ENCODE measurements around the gene PTH2. TPM values are rescaled to one million over a fixed set of nuclear protein-coding genes. Genes with fewer than 3 reads are reported as not detected.

The PTH2 gene
- total RNA-seq, 2 donors from 2014 or later, result not detected

DNA sequence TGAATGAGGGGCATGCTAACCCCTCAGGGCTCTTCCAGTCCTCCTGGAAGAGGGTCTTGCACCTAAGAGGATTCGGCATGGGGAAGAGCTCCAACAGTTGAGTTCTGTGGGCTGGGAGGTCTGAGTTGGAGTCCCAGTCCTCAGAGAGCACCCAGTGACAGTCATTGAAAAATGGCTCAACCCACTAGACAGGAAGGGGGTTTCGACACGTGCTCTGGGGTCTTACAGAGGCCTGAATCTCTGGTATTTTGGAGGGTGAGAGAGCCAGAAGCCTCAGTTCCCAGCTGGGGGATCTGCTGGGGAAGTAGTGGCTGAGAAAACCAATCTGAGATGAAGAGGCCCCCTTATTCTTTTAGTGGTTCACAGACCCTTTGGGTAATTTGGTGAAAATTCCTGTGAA is 9.0 kb downstream of the PTH2 start:
- TF ChIP-seq, protein P1, sequence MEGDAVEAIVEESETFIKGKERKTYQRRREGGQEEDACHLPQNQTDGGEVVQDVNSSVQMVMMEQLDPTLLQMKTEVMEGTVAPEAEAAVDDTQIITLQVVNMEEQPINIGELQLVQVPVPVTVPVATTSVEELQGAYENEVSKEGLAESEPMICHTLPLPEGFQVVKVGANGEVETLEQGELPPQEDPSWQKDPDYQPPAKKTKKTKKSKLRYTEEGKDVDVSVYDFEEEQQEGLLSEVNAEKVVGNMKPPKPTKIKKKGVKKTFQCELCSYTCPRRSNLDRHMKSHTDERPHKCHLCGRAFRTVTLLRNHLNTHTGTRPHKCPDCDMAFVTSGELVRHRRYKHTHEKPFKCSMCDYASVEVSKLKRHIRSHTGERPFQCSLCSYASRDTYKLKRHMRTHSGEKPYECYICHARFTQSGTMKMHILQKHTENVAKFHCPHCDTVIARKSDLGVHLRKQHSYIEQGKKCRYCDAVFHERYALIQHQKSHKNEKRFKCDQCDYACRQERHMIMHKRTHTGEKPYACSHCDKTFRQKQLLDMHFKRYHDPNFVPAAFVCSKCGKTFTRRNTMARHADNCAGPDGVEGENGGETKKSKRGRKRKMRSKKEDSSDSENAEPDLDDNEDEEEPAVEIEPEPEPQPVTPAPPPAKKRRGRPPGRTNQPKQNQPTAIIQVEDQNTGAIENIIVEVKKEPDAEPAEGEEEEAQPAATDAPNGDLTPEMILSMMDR (IDR thresholded peaks at IDR 0.05), result no peak
- DNase-seq, result no peak
- Histone ChIP-seq H3K9me3 (no peaks in the 10 kb centered on the region), H3K36me3 (no peaks in the 10 kb centered on the region), H3K4me1 (no peaks in the 10 kb centered on the region), H3K27me3 (peaks cover 12% of the 10 kb centered on the region), H3K9ac (ENCODE audit: low read depth in 2 of 2, low read length in 2 of 2) (no peak overlapping the region), H3K27ac (no peak overlapping the region), H3K4me3 (no peak overlapping the region)
- intact Hi-C loops (cut with DNase I), result no loop called here

DNA sequence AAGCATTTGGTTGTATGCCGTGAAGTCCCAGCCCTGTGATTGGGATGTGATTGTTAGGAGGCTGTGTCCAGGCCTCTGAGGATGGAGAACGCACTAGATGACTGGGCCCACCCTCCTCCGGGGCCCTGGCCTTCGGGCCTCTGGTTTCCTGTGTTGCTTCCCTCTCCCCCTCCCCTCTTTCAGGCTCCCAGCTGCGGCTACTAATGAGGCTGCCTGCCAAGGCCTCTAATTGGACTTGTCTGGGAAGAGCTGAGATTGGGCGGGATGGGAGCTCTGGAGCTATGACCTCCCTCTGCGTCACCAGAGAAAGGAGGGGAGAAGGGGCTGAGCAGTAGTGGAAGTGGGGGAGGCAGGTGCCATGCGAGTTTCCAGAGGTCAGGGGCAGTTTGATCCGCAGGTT is 9.9 kb downstream of the PTH2 start:
- Histone ChIP-seq H3K27ac (no peak overlapping the region), H3K9ac (ENCODE audit: low read depth in 2 of 2, low read length in 2 of 2) (no peak overlapping the region), H3K4me3 (no peak overlapping the region), H3K27me3 (peaks cover 5% of the 10 kb centered on the region), H3K9me3 (no peaks in the 10 kb centered on the region), H3K36me3 (no peaks in the 10 kb centered on the region), H3K4me1 (no peaks in the 10 kb centered on the region)
- intact Hi-C loops (cut with DNase I), result no loop called here
- DNase-seq, result no peak
- TF ChIP-seq, protein P1 (IDR thresholded peaks at IDR 0.05), result no peak

DNA sequence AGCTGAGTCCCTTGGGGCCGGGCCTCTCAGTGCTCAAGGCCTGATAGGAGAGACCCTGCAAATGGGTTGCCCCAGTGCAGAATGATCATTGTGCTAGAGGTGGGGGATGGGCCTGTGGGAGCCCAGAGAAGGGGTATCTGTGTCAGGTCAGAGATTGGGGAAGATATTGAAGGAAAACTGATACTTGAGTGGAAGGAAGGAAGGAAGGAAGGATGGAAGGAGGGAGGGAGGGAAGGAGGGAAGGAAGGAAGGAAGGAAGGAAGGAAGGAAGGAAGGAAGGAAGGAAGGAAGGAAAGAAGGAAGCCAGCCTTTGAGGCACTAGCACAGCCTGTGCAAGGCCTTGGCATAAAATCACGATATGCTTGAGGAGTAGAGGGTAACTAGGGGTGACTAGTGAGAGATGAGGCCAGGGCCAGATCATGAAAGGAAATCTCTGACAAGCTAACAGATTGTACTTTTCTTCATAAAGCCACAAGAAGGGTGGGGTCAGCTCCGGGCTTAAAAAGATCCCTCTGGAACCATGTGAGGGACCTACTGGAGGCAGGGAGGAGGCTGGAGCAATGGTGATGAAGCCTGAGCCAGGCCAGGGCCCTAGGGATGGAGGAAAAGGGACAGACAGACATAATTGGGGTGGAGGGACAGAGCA is 11.4 kb downstream of the PTH2 start:
- TF ChIP-seq, protein P1 (IDR thresholded peaks at IDR 0.05), result no peak
- H3K9me3 ChIP-seq, result no peaks in the 10 kb centered on the region
- no peak overlapping the region for H3K27ac ChIP-seq
- H3K9ac ChIP-seq (ENCODE audit: low read depth in 2 of 2, low read length in 2 of 2), result no peak overlapping the region
- H3K27me3 ChIP-seq, result peaks cover under 1% of the 10 kb centered on the region
- intact Hi-C loops (cut with DNase I), result no loop called here
- no peak for DNase-seq
- no peaks in the 10 kb centered on the region for H3K4me1 ChIP-seq
- no peak overlapping the region for H3K4me3 ChIP-seq
- no peaks in the 10 kb centered on the region for H3K36me3 ChIP-seq

DNA sequence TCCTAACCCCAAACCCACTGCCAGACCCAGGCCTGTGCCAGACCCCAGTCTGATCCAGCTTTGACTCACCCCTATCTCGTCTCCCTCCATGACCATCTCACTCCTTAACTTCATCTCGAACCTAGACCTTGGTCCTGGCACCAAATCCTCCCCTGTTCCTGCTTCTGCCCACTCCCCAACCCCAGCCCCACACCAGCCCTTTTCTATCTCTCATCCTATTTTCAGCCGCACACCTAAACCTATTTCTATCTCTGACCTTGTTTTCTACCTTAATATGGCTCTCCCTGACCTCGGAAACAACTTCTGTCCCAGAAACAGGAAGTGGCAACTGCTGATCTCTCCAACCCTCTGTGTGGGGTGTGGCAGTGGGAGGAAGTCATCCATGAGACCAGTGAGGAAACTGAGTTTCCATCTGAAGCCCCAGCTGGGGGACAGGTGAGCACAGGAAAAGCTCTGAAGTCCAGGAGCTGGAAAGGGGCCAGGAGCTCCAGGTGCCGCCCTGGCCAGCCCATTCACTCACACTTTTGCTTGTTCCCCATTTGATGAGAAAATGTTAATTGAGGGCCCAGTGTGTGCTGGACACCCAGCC is 13.7 kb downstream of the PTH2 start:
- no peaks in the 10 kb centered on the region for H3K9me3 ChIP-seq
- no peak overlapping the region for H3K4me3 ChIP-seq
- no peak overlapping the region for H3K9ac ChIP-seq (ENCODE audit: low read depth in 2 of 2, low read length in 2 of 2)
- H3K4me1 ChIP-seq, result no peaks in the 10 kb centered on the region
- H3K36me3 ChIP-seq, result no peaks in the 10 kb centered on the region
- no peak for DNase-seq
- H3K27me3 ChIP-seq, result no peaks in the 10 kb centered on the region
- no peak overlapping the region for H3K27ac ChIP-seq
- TF ChIP-seq, protein P1 (IDR thresholded peaks at IDR 0.05), result no peak
- intact Hi-C loops (cut with DNase I), result no loop called here

DNA sequence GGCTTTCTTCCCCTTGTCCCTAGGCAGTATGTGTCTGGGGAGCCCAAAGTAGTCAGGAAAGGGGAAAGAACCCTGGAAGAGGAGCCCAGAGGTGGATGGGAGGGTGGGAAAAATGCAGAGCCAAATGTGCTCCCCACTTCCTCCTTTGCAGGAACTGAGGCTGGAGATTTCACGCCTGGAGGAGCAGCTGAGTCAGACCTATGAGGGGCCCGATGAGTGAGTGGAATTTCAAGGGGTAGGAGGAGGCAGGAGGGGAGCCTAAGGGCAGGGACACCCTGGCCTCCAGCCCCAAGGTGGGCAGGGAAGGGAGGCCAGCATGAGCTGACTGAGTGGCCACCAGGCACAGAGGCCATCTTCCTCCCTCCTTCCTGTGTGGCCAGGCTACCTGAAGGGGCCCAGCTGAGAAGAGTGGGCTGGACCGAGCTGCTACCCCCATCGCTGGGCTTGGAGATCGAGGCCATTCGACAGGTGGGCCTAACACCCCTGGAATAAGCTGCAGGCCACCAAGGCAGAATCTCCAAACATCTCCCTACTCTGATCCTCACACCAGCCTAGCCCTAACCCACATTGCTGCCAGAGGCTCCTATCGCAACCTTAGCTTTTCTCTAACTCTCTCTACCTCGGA is 14.3 kb downstream of the PTH2 start:
- Histone ChIP-seq H3K4me3 (no peak overlapping the region), H3K36me3 (no peaks in the 10 kb centered on the region), H3K4me1 (no peaks in the 10 kb centered on the region), H3K9me3 (no peaks in the 10 kb centered on the region), H3K9ac (ENCODE audit: low read depth in 2 of 2, low read length in 2 of 2) (no peak overlapping the region), H3K27ac (no peak overlapping the region), H3K27me3 (no peaks in the 10 kb centered on the region)
- DNase-seq, result no peak
- TF ChIP-seq, protein P1 (IDR thresholded peaks at IDR 0.05), result no peak
- intact Hi-C loops (cut with DNase I), result no loop called here
